ENCODE data around the gene ABLIM1.
"Not testable (repeated sequence)": the region's sequence is repeated elsewhere in the genome, so short reads cannot be mapped to it uniquely, and the experiment has no call there.

The ABLIM1 gene

GRCh38 chr10:114658175-114658574 is at the start of gene ABLIM1:
TSS of gene ABLIM1 (minus strand) at chr10:114658275. CDS start at chr10:114658200, 75 bp downstream.
- DNase-seq = no peak

DNA sequence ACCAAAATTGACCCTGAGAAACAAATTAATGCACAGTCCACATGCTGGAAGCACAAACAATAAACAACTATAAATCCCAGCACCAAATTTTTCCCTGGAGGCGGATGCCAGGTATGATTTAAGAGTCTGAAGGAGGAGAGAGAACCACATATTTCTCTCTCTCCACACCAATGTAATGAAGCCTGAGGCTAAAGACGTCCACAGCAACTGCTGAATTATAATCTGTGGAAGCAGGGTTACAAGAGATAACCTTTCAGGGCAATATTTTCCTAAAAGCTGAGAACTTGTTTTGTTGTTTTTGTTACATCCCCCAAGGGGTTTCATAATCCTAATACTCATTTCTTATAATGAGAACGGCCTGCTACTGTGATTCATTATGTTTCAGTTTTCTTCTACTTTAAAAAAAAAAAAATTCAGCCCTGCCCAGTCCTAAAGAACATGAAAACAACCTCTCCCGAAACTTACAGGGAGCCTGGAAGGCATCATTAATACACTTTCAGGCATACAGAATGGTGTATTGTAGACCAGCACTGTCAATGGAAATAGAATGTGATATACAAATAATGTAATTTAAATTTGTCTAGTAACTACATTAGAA is 48.5 kb upstream of the ABLIM1 start:
- no peak for DNase-seq

DNA sequence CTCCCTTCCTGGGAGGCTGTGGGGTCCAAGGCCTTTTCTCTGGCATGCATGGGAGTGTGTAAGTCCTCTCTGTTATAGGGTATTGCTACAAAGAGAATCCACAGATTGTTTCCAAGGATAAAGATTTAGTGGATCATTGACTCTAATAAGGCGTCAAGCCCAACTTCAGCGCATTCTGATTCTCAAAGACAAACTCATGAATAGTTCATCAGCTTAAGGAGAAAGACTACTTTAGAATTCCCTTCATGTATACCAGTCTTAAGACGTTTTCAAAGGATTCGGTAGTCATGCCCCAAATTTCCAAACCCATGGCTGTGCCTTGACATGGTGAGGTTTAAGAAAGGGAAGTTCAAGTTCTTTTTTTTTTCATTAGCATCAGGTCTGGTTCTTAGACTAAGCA is 46.6 kb upstream of the ABLIM1 start:
- DNase-seq = no peak

DNA sequence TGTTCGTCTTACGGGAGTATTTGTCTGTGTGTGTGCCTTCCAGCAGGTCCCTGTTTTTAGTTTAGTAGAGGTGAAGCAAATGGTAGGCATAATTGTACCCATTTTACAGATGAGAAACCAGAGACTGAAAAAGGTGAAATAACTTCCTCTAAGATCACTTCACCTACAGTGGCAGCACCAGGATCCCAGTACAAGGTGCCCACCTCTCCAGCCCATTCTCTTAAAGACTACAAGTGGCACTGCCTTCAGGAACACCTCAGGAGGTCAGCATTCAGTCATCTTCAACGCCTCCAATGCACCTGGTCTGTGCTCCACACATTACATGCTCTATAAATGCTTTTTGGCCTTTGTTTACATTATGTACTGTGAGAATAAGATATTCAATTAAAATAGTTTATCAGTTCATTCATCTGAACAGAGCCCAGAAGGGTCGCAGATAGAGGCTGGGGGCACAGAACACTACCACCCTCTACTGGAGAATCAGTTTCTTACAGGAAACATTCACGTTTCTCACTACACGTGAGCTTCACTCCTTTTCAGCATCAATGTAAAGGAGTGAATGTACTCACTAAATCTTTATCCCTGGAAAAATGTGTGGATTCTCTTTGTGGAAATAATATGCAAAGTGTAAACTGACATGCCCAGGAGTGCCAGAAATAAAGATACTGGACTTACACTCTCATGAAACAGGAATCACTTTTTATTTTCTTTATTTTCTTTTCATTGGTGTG is 45.5 kb upstream of the ABLIM1 start:
- peak; percentile 15 for DNase-seq

DNA sequence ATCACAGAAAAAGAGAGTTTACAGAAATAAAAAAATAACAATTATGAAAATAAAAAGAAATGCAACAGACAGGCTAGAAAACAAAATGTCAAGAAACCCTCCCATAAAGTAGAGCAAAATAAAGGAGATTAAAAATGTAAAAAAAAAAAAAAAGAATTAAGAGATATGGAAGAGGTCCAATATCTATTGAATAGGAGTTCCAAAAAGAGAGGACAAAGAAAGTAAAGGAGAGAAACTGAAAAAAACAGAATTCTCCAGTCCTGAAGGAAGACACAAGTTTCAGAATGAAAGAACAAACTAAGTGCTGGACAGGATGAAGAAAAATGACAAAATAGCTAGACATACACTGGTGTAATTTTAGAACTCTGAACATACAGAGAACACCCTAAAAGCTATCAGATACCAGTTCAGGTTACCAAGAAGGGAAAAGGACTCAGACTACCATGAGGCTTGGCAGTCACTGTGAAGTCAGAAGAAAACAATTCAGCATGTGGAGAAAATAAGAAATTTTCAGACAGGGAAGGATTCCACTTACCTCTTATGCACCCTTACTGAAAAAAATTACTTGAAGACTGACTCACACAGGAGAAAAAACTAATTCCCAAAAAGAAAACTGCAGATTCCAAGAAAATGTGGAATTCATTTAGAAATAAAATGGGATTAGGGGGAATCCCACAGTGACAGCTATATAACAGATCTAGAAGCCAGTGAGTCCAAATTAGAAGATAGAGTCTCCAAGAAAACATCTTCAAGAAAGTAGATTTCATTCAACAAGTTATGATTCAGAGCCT is 40.4 kb upstream of the ABLIM1 start:
- no peak for DNase-seq

GRCh38 chr10:114697061-114697598 is 39.1 kb upstream of the ABLIM1 start:
- no peak for DNase-seq

- not testable (repeated sequence) for DNase-seq
Observed at GRCh38 chr10:114696301-114696700, 38.2 kb upstream of the ABLIM1 start.

GRCh38 chr10:114694752-114695151 is 36.7 kb upstream of the ABLIM1 start:
- no peak for DNase-seq

DNA sequence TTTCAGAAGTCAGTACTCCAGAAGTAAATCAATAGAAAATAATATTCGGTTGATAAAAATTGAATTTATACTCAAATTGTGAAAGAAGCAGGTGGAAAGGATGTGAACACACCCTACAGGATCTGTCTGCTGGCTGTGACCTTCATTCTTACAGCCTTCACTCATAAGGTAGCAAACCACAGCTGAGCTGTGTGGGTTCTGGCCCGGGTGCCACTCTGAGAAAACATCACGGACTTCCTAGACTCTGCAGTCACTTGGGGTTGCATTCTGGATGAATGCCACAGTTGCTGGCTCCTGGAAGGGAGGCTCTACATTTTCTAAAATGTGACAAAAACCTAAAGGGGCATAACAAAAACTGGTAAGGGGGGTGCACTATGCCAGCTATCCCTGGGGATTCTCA is 36.0 kb upstream of the ABLIM1 start:
- peak; percentile 10 for DNase-seq

DNA sequence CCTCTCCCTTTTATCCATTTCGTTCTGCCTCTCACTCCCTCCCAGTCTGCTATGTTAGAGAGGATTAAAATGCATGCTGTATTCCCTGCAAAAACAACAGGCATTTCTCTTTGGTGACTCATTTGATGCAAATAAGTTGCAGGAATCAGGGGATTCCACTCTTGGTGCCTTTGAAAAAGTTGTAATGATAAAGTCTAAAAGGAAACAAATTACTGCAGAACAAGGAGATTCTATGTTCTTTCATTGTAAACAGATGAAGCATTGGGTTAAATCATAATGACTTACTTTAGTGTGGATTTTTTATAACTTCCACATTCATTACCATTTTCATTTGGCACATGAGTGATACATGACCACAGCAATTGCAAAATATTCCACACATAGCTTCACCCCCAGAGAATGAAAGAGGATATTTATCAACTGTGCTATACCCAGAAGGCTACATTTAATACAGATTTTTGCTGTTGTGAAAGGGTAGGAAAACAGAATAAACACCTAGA is 33.4 kb upstream of the ABLIM1 start:
- DNase-seq = no peak

- no peak for DNase-seq
Observed at GRCh38 chr10:114688786-114689185, 30.7 kb upstream of the ABLIM1 start.

DNA sequence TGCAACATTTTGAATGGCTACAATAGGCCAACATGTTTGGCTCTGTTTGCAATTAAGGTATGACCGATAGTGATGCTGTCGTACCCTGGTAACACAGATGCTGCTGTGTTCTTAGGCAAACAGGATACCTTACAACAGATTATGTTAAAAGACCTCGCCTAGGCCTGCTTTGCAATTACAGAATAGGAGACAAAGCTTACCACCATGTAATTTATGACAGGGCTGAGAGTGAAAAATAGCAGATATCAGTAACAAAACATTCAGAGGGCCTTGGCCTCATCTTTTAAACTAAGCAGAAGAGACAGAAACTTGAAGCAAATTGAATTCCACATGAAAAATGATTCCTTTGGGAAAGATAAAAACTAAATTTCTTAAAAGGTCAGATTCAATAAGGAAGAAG is 29.4 kb upstream of the ABLIM1 start:
- no peak for DNase-seq

DNA sequence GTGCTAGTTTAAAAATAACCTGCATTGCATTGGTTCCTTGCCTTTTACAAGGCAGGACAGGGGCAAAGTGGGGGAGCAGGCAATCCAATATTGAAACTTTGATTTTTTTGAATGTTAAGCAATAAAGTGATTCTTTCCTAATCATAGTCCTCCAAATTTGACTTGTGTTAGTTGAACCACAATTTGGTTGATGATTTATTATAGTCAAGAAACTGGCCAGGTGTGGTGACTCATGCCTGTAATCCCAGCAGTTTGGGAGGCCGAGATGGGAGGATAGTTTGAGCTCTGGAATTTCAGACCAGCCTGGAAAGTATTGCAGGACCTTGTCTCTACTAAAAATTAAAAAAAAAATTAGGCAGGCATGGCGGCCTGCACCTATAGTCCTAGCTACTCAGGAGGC is 27.9 kb upstream of the ABLIM1 start:
- DNase-seq = no peak

GRCh38 chr10:114685456-114685855 is 27.4 kb upstream of the ABLIM1 start:
- DNase-seq = no peak

DNA sequence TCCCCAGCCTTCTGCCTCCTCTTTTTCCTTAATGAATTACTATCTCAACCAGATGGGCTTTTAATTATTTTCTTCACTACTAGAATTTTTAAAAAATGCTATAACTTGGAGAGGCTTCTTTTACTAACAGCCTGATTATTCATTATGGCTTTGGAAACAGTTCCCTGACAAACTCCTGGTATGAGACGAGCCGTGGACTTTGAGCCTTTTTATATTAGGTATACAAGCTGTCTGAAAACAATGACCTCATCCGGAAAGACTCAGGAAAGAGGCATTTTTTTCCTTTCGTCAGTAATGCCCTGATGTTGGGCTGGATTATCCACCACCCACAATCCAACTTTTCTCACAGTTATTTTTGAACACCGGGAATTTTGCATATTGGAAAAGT is 26.7 kb upstream of the ABLIM1 start:
- DNase-seq = no peak

DNA sequence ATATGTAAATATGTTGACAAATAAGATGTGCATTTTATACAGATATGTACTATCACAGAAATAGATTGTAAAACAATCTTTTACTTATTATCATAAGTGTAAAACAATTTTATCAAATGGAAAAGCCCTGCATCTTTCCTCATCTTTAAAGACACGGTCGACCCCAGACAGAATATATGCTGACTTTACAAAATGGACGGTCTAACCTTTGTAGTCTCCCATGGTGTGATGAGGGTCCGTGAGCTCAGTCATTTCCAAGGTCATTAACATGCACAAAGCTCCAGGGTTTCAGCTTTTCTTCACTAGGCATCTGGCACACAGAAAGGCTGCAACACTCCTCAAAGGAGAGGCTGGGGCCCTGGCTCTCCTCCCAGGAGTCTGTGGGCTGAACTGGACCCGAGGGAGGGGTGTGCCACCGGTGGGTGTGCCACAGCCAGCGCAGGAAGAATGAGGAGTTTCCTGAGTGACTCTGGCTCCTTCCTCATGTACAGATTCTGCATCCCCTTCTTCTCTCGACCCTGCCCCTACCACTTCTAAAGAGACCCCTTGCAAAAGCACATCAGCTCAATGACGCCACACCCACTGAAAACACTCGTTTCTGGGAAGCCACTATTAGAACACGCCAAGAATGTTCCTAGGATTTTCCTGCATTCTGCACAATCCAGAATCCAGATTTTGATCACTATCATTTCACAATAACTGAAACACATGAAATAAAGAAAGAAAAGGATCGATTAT is 26.2 kb upstream of the ABLIM1 start:
- DNase-seq = no peak

DNA sequence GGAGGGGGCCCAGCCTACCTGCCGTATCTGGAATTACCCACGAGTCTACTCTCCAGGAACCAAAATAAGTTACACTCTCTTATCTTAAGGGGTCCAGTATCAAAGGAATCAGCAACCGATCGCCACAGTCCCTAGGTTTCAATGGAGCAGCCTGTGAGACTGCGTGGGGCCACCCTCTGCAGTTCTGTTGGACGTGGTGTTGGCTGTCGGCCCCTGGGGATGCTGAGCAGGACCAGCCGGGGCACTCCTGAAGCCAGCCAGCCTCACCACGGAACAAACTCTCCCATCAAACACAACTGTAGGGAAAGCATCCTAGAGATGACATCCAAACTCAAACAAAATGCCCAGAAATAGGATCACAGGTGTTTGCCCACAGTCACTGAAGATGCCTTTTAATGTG is 25.5 kb upstream of the ABLIM1 start:
- no peak for DNase-seq

DNA sequence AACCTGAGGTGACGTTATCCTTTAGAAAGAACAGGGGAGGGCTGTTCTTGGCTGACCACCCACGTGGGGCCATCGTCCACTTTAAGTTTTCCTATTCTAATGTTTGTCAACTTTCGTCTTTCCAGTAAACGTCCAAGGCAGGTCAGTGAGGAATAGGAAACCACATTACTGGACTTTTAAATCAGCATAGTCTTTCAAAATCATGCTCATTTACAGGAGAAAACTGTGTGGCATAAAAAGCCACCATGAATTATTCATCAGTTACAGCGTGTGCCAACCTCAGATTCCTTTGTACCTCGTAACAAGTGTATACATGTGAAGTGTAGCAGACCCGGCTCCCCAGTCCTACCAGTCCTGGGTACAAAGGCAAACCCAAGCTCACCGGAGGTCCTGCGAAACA is 25.1 kb upstream of the ABLIM1 start:
- DNase-seq = no peak

DNA sequence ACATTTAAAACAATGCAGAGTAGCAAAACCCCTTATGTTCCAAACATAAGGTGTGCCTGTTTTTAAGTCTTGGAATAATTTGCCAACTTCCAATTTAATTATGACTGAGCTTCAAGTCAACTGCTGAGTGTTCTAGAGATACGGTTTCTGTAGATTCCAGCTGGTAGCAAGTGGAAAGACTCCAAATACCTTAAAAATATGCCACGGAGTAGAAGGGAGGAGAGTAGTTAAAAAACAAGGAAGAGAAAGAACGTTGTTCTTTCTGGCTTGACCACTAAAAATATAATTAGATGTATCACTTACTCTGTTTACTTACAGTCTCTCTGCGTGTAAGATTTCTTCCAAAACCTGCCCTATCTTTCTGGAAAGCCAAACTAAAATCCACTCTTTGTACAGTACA is 24.5 kb upstream of the ABLIM1 start:
- DNase-seq = no peak

GRCh38 chr10:114682121-114682520 is 24.0 kb upstream of the ABLIM1 start:
- no peak for DNase-seq

DNA sequence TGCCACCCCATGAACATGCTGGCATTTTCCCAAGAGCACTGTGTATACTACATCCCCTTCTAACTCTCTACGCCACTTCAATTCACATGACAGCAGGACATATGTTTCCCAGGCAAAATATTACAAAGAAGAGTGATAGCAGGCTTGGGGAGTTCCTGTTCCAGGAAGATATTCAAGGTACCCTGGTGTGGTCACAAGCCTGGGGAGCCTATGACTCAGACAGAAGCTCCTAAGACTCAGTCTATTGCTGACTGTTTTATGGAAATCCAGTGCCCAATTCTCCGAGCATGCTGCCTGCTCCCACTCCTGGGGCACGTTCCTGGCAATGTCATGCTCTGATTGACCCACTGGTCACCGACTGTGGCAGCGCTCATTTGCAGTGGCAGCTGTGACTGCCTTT is 23.5 kb upstream of the ABLIM1 start:
- no peak for DNase-seq

DNA sequence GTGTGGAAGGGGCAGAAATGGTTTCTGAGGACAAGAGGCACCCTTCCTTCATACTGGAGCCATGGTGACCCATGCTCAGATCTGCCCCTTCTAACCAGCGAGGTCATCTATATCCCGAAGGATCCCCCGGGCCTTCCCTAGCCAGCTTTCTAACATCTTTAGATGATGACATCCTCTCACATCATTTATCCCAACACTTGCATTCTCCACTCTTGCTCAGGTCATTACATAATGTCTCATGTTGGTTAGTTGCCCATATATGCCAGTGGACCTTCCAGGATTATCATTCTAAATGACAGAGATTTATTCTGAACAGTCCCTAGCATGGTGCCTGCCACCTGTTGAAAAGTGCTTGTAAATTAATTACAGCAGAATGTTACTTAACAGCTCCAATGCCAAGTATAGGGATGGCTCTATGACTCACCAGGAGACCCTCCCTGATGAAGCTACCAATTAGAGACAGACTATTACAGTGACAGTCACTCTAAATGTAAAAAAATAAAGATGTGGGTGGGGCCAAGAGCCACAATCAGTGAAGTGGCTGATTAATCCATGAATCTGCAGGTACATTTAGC is 22.6 kb upstream of the ABLIM1 start:
- DNase-seq = no peak

DNA sequence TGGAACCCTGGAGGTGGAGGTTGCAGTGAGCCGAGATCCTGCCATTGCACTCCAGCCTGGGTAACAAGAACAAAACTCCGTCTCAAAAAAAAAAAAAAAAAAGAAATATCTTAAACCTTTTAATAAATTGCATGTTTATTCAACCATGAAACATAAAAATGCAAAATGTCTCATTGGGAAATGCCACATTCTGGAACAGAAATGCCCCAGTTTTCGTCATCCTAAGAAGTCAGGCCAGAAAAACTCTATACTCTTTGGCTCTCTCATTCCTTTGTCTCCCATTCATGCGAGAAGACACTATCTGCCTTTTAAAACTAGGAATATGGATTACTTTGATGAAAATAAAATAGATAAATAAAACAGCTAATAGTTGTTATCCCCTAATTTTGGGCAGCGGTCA is 21.5 kb upstream of the ABLIM1 start:
- no peak for DNase-seq
